Stimulated activated CD8-positive, alpha-beta memory T cell treated with anti-CD3 and anti-CD28 coated beads, Interleukin-12 subunit alpha, Interleukin-12 subunit beta, amount 100 ng/mL, for 24 hours (primary cell): ENCODE data around the gene MYLK3.
A peak's percentile ranks its signal among the peaks of the same experiment; 100 is the strongest.
"Not testable (repeated sequence)": the region's sequence is repeated elsewhere in the genome, so short reads cannot be mapped to it uniquely, and the experiment has no call there.

ENCODE experiments used
- DNase-seq: peaks from one replicate; pipeline ENCODE4 v3.0.0-alpha.2; 2020; ENCODE audit errors: extremely low read depth

The MYLK3 gene

GRCh38 chr16:46689365-46690280, 58.5 kb downstream of the MYLK3 start, which contains the start of gene ORC6:
Gene ORC6, plus strand, starts transcription at chr16:46689659. Its CDS starts 47 bp downstream, at chr16:46689706.
- DNase-seq, result peak; percentile 99

- DNase-seq, result peak; percentile 99
Observed at GRCh38 chr16:46688654-46689364, 59.3 kb downstream of the MYLK3 start, which contains the start of gene VPS35. Gene VPS35, minus strand, starts transcription at chr16:46689178. Its CDS starts 45 bp downstream, at chr16:46689133.

GRCh38 chr16:46688101-46688653, 60.0 kb downstream of the MYLK3 start:
- no peak for DNase-seq

- DNase-seq, result no peak
Observed at GRCh38 chr16:46687486-46687885, 60.7 kb downstream of the MYLK3 start.

- DNase-seq, result no peak
Observed at GRCh38 chr16:46686815-46687473, 61.2 kb downstream of the MYLK3 start.

- DNase-seq, result not testable (repeated sequence)
Observed at GRCh38 chr16:46681867-46682266, 66.3 kb downstream of the MYLK3 start.

GRCh38 chr16:46677943-46678342, 70.2 kb downstream of the MYLK3 start:
- not testable (repeated sequence) for DNase-seq

- DNase-seq, result no peak
Observed at GRCh38 chr16:46673320-46674013, 74.7 kb downstream of the MYLK3 start.

GRCh38 chr16:46662123-46662522, 86.0 kb downstream of the MYLK3 start:
- DNase-seq, result no peak

- DNase-seq, result no peak
Observed at GRCh38 chr16:46658925-46659324, 89.2 kb downstream of the MYLK3 start.
